A673 (cell line): Measurements from ENCODE around the gene ARSG. TPM values are rescaled to one million over a fixed set of nuclear protein-coding genes. Genes with fewer than 3 reads are reported as not detected.

Source experiments
- BruUV-seq: library from RNA; stranded (reverse); fragments of 400-500 nt; replicated peaks from 2 replicates; lab custom pipeline; 2021; lab: Mats Ljungman, UMichigan
- CTCF ChIA-PET: fragments of 300-600 bp; sonication (Branson Sonifier 250); formaldehyde crosslinking; loops from one replicate; lab custom pipeline; 2022; ENCODE audit warnings: antibody characterized with exemption; lab: Charles Lee
- POLR2A ChIA-PET: fragments of 300-600 bp; sonication (Branson Sonifier 250); formaldehyde crosslinking; loops from one replicate; lab custom pipeline; 2022; ENCODE audit warnings: antibody characterized with exemption; ENCODE audit not compliant: low non-redundant PET; lab: Charles Lee
- DNase-seq: peaks from one replicate; pipeline ENCODE4 v3.0.0-alpha.2; 2015; ENCODE audit warnings: low spot score
- H3K27ac ChIP-seq: fragments of 200-600 bp; sonication (generic); 2 replicates; pipeline ENCODE4 v1.5.1; 2016; ENCODE audit warnings: mixed run types, low read depth, mild to moderate bottlenecking, mixed read lengths, antibody characterized with exemption, low read length; ENCODE audit not compliant: poor library complexity, severe bottlenecking
- H3K27me3 ChIP-seq: fragments of 200-600 bp; sonication (generic); replicated peaks from 2 replicates; pipeline ENCODE4 v1.6.1; 2017; ENCODE audit warnings: mixed run types, low read depth, mild to moderate bottlenecking, mixed read lengths, antibody characterized with exemption, low read length; ENCODE audit not compliant: insufficient read depth, poor library complexity
- H3K36me3 ChIP-seq: fragments of 200-600 bp; sonication (generic); 2 replicates; pipeline ENCODE4 v1.6.1; 2016; ENCODE audit warnings: mixed run types, mild to moderate bottlenecking, mixed read lengths, antibody characterized with exemption, low read length; ENCODE audit not compliant: insufficient read depth, poor library complexity, severe bottlenecking
- H3K4me1 ChIP-seq: fragments of 200-600 bp; sonication (generic); 2 replicates; pipeline ENCODE4 v1.6.1; 2017; ENCODE audit warnings: mixed run types, mild to moderate bottlenecking, mixed read lengths, antibody characterized with exemption, low read length; ENCODE audit not compliant: insufficient read depth, poor library complexity, severe bottlenecking
- H3K4me3 ChIP-seq: fragments of 200-600 bp; sonication (generic); 2 replicates; pipeline ENCODE4 v1.5.1; 2016; ENCODE audit warnings: low read depth, mixed run types, mild to moderate bottlenecking, mixed read lengths, low read length; ENCODE audit not compliant: poor library complexity, severe bottlenecking
- H3K9me3 ChIP-seq: fragments of 200-600 bp; sonication (generic); 2 replicates; pipeline ENCODE4 v1.6.1; 2016; ENCODE audit warnings: mixed run types, low read depth, mild to moderate bottlenecking, mixed read lengths, antibody characterized with exemption, low read length; ENCODE audit not compliant: poor library complexity, severe bottlenecking
- CTCF ChIP-seq: fragments of 300-800, 200-600 bp; sonication (generic); conservative IDR thresholded peaks from 2 replicates; pipeline ENCODE4 v1.5.1; 2017; ENCODE audit warnings: low read depth, mild to moderate bottlenecking, antibody characterized with exemption, low read length, moderate library complexity, mixed read lengths
- EZH2 ChIP-seq: fragments of 200-600 bp; sonication (generic); IDR thresholded peaks from 2 replicates; pipeline ENCODE4 v1.6.1; 2017; ENCODE audit warnings: borderline replicate concordance, low read depth, mild to moderate bottlenecking, mixed read lengths, antibody characterized with exemption, low read length; ENCODE audit not compliant: poor library complexity, severe bottlenecking
- intact Hi-C: fragments of 100-400 bp; cut with micrococcal nuclease; formaldehyde crosslinking; loops from one replicate; pipeline ENCODE4 v1.10.0; 2022; ENCODE audit not compliant: unreplicated experiment
- microRNA-seq: library from miRNA; unstranded; fragments of <30 nt; microRNA quantifications from one replicate; pipeline ENCODE4 v1.2.0, GENCODE V29; 2021
- total RNA-seq: library from RNA; stranded (reverse); gene quantifications from 2 replicates; pipeline ENCODE4 v1.2.3, GENCODE V29; 2021

ARSG gene
- total RNA-seq, 1 experiment from 2014 or later, result 1.0 TPM

- H3K4me3 ChIP-seq, result no peak overlapping the region
- intact Hi-C loops, result loop anchor here (5.0 kb wide), 1 partner anchor 294 kb away; no protein-coding TSS in a partner anchor
- H3K4me1 ChIP-seq, result no peaks in the 10 kb centered on the region
- H3K27me3 ChIP-seq, result no peaks in the 10 kb centered on the region
- CTCF ChIA-PET, result no interaction called here
- no peaks in the 10 kb centered on the region for H3K9me3 ChIP-seq
- TF ChIP-seq EZH2 (no peak), CTCF (no peak)
- DNase-seq, result no peak
- no TSS peak for BruUV-seq
- H3K36me3 ChIP-seq, result no peaks in the 10 kb centered on the region
- POLR2A ChIA-PET, result interaction anchor here (0.6 kb wide), 1 partner anchor 1709 kb away, joined by 9 read pairs; no protein-coding TSS in a partner anchor
- no peak overlapping the region for H3K27ac ChIP-seq
These were observed 177.0 kb downstream of the ARSG start for GRCh38 chr17:68468334-68468733.

- H3K27ac ChIP-seq, result no peak overlapping the region
- no peaks in the 10 kb centered on the region for H3K36me3 ChIP-seq
- no peak for TF ChIP-seq EZH2
- no peak for TF ChIP-seq CTCF
- CTCF ChIA-PET, result interaction anchor here (0.6 kb wide), 1 partner anchor 1098 kb away, joined by 3 read pairs; no protein-coding TSS in a partner anchor
- BruUV-seq, result no TSS peak
- no peak overlapping the region for H3K4me3 ChIP-seq
- no peak for DNase-seq
- H3K9me3 ChIP-seq, result no peaks in the 10 kb centered on the region
- intact Hi-C loops, result loop anchor here (5.0 kb wide), 1 partner anchor 294 kb away; no protein-coding TSS in a partner anchor
- POLR2A ChIA-PET, result interaction anchor here (0.6 to 0.7 kb wide), 2 partner anchors 11 to 1709 kb away, joined by 4 to 9 read pairs; no protein-coding TSS in a partner anchor
- no peaks in the 10 kb centered on the region for H3K4me1 ChIP-seq
- no peaks in the 10 kb centered on the region for H3K27me3 ChIP-seq
These were observed 177.5 kb downstream of the ARSG start for GRCh38 chr17:68468788-68469187.

Small RNAs within 50 kb of the gene (microRNA-seq; reads per million reads assigned to microRNA genes)
- gene MIR635, result not detected

Other genes with a start within 250 kb of the ARSG start
- gene AMZ2, start 43.5 kb upstream of the ARSG start, total RNA-seq, result 80.4 and 105 TPM in 2 replicates
- gene SLC16A6, start 368 bp upstream of the ARSG start, total RNA-seq, result 0.55 and 0.67 TPM in 2 replicates
- 0.43 and 1.2 TPM in 2 replicates for gene WIPI1, start 166.0 kb downstream of the ARSG start, total RNA-seq
- gene PRKAR1A, start 220.9 kb downstream of the ARSG start, total RNA-seq, result 168 and 183 TPM in 2 replicates